ENCODE measurements around the gene CDH12. TPM values are rescaled to one million over a fixed set of nuclear protein-coding genes. Genes with fewer than 3 reads are reported as not detected.

CDH12 gene
- total RNA-seq, 1 experiment from 2014 or later = 0.98 TPM

DNA sequence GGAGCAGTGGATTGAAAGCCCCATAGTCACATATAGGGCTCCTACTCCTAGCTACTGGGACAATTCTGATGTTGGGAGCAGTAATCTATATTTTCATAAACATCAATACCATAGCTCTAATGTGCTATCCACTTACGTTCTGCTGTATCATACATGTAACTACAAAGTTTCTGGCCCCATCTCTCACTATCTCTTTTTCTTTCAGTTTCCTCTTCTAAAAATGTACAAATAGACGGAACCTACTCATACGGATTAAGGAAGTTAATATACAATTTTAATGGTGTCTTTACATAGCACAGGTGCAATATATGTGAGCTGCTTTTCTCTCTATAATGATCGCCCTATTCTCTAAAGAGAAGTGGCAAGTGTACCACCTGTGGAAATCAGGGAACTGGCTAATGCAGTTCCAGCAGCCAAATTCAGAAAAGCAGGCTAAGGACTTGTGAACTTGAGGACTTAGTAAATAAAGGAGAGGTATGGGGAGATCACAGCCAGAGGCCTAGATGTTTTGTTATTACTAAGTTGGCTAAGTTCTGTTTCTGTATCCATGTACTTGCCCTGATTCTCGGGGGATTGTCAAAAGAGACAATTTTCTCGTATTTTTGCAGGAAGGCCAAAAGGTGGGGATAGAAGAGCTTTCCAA, 1021.9 kb downstream of the CDH12 start:
- no peak for DNase-seq (ENCODE audit: low read depth)

DNA sequence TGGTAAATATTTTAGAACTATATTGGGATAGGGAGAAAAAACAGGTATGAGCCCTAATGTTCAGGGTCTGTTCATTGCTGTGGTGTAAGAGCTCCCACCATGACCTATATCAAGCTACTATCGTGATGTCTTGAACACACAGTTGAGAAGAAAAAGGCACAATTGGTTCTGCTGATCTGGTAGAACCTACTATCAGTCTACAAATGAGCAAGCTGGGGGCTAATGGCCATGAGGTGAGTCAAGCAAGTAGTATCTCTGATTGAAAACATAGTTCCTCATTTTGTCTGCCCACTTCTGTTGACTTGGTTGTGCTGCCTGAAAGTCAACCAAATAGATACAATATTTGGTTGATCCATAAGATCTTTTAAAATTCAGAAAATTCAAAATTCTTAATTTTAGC, 1026.3 kb downstream of the CDH12 start:
- DNase-seq (ENCODE audit: low read depth) = no peak

DNA sequence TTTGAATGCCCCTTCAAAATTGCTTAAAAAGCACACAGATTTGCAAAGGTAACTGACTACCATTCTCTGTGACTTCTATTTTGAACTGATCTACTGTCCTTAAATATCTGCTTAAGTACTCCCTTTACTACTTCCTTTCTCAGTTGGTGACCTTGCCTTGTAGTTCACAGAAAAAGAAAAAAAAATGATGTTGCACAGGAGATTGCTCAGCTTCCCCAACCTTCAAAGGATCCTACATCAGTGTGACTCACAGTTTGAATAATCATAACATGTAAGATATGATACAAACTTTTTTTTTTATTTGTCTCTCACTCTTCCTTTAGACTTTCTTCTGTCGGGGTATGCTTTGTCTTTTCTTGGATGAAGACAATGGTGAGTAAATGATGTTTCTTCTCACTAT, 1029.6 kb downstream of the CDH12 start:
- peak; percentile 86 for DNase-seq (ENCODE audit: low read depth)

DNA sequence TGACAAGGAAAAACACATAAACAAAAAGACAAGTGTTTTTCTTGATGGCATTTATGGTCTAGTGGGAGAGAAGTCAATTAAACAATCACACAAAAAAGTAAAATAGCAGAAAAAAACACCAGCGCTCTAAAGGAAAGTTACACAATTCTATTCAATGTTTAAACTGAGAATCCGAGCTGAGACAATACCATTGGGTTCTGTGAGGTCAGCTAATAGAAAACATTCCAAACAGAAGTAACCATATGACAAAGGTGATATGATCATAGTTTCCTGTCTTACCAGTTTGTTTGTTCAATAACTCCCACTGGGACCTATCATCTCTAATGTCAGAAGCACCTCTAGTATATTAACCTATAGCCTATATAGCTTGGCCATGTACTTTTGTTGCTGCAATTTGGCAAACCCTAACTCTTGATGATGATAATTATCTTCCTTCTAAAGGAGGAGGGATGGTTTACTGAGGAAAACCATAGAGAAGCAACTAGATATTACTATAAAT, 1030.0 kb downstream of the CDH12 start:
- no peak for DNase-seq (ENCODE audit: low read depth)

DNA sequence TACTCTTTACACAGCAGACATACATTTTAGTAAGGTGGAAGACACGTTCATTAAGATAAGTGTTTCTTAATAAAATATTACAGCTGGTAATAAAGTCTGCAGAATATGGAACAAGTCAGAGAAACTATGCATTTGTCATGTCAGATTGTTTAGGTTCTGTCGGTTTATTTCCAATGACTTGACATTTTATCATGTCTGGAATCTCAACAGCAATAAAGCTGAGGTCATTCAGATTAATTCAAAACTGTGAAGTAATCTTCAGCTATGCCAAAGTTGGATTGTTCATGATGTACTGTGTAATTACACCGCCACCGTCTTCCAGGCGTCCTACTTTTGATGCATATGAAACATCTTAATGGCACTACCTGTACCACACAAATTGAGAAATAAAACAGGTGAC, 1032.6 kb downstream of the CDH12 start:
- no peak for DNase-seq (ENCODE audit: low read depth)

DNA sequence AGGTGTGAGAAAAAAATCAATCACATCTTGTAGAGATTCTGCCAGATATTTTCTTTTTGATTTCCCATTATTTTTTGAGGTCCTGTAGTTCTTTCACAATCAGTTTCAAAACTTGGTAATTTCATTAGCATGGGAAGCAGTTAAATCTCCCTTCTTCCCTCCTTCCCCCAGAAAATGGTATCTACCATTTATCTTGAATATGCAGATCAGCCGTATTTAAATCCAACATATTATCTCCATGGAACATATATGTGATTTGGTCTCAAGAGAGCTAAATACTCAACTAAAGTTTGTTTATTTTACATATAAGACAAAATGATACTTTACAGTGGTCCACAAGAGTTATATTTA, 1034.8 kb downstream of the CDH12 start:
- DNase-seq (ENCODE audit: low read depth) = no peak

DNA sequence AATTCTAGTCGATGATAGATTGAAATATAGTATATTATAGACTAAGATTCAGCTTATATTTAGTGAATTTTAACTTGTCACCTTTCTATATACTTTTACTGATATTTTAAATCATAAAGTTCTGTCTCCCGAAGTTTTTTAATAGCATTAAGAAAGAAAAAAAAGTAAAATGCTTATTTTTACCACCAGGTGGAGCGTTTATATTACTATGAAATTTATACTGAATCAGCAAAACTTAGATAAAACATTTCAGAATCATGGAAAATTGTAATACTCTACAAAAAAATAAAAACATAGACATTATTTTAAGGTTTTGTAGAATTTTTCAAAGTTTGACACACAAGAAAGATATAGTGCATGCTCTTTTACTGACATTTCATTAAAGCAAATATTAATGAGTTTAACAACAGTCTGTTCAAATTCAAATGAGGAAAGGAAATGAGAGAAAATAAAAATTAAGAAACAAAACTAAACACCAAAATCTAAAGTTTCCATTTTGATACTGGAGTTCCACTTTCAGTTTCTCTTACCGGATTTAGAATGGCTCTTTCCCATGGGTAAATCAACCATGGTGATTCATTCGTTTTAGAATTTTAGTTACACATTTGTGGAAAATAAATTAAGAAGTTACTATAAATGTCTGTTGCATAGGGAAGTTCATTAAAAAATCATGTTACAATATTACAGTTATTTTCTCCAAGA, 1035.3 kb downstream of the CDH12 start:
- peak; percentile 15 for DNase-seq (ENCODE audit: low read depth)

DNA sequence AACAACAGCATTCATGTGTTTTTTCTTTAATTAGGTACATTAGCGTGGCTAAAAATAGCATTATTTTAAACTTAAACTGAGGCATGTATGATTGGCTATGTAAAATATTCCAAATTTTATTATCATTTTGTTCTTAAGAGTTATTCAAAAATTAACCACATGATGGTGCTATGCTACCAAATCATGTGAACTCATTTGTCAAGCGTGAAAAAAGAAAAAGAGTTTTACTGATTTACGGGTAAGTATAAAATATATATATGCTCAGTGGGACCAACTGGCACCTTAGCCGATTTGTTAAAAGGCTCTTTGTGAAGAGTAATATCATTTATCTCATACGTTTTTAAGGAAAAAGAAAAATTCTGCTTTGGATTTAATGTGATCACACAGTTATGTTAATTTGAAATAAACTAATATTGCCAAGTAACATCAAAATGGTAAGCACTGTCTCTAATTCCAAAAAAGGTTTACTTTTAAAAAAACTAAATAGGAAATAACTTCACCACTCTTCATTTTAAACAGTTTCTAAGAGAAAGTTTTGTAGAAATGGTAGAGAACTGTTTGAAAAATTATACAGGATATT, 1042.3 kb downstream of the CDH12 start:
- DNase-seq (ENCODE audit: low read depth) = no peak

DNA sequence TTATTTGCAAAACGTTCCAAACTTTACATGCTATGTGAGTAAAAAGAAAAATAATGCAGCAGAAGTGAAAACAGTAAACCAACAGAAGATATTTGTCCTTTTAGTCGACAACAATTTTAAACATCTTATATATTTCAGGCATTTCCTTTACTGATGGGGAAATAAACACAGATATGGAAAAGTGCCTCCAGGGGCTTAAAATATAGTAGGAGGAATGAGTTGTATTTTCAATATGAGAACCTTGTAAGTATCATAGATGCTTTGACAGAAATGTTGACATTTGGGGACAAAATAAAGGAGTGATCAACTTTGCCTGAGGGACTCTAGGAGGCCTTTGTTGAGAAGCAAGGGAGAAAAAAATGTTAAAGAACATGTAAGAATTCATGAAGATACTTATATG, 1043.5 kb downstream of the CDH12 start:
- no peak for DNase-seq (ENCODE audit: low read depth)

DNA sequence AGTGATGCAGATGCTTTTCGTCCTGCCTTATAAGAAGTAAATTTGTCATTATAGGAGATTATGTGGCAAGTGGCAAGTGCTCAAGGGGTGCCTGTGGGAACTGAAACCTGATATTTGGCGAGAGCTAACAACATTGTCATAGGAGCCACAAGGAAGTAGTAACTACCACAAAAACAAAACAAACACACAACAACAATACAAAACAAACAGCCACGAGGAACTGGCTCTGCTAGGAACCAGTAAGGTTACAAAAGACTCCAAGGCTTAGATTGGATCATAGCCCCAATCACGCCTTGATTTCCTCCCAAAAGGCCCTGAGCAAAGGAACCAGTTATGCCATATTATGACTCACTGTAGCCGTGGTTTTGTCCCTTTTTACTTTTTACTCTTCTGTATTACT, 1045.2 kb downstream of the CDH12 start:
- DNase-seq (ENCODE audit: low read depth) = peak; percentile 38

DNA sequence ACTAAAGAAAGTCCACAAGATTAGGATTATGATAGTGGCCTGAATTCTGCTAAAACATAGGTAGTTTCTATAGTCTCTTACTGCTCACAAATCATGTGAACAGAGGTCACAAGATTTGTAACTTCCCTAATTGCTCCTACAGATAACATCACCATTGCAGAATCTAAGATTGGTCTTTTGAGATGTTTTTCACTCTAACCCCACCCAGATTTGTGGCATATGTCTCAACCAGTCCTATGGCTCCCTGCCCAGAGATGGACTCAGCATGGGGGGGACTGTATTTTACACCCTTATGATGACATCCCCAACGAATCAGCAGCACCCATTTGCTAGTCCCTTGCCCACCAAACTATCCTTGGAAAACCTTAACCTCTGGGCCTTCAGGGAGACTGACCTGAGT, 1046.2 kb downstream of the CDH12 start:
- DNase-seq (ENCODE audit: low read depth) = peak; percentile 82

DNA sequence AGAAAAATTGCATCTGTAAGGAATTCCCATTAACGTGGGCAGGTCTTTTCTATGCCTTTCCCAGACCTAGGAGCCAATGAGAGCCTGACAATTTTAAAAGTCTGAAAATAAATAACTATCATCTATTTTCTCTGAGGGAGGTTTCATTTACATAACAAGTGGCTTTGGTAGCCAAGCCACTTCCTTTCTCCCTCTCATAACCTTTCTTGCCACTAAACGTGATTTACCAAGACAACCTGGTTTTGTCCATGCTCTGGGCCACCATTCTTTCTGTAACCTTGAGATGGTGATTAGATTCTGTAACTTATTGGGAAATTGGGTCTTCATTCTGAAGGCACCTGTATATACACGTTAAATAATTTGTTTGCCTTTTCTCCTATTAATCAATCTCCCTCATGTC, 1046.9 kb downstream of the CDH12 start:
- DNase-seq (ENCODE audit: low read depth) = no peak

DNA sequence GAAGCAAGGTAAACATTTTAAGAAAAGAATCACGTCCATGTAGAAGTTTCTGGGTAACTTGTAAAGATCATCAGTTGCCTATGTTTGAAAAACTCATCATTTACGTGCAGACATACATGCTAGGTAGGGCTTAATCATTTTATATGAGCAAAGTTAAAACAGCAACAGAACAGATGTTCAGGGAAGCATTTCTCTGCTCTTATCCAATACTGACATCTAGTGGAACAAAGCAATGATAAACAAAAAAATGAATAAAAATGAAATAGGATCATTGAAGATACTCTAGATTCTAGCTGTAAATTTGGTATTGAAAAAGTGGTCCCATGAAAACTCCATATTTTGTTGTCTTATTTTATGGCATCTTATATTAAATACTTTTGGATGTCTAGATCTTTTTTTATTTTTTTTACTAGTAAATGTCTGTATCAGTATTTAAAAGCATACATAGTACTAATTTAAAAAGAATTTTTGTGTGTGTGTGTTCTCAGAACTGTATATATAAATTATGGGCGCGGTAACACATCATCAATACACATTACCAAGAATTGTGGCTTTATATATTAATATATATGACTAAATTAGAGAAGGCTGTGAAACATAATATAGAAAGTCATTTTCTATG, 1050.2 kb downstream of the CDH12 start:
- DNase-seq (ENCODE audit: low read depth) = peak; percentile 38

DNA sequence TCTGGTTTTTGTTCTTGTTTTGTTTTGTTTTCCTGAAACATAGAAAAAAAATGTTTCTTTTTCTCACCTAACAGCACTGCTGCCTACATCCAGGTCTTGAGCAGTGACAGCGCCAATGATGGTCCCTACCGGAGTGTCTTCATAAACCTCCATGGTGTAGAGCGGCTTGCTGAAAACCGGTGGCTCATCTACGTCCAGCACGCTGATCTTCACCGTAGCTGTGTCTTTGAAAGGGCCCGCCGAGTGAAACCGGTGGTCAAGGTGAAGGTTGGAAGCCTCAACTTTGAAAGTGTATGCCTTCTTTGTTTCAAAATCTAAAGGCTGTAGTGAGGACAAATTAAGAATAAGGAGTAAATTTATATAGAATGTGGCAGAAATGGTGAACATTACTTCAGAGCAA, 1051.0 kb downstream of the CDH12 start:
- DNase-seq (ENCODE audit: low read depth) = no peak

DNA sequence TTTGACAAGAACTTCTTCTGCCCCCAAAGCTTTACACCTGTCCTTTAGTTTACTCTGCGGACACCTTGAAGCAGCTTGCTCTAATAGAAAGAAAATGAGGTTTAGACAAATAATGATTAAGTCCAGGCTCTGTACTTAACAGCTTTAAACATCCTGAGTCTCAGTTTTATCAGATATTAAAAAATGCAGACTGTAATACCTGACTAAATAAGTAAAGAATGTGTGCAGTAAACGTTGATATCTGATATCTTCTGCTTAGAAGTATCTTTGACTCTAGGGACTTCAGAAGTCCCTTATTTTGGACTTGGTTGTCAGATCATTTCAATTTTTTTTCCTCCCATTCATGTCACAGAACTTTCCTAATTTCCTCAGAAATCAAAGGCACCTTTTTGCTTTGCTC, 1060.4 kb downstream of the CDH12 start:
- no peak for DNase-seq (ENCODE audit: low read depth)

DNA sequence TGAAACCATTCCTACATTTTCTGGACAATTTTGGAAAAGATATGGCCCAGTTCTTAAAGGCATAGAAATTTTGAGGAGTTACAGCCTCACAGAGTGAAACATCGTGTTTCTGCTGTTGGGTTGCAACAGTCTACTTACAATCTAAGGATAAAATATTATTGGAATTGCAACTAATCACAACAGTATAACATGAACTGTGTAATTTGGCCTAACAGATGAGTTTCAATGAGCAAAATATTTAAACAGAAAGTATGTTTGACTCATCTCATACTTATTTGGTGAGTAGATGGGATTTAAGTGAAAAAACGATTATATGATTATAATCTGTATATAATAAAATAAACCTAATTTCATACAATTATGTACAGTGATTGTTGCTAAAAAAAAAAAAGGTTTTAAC, 1061.8 kb downstream of the CDH12 start:
- no peak for DNase-seq (ENCODE audit: low read depth)

DNA sequence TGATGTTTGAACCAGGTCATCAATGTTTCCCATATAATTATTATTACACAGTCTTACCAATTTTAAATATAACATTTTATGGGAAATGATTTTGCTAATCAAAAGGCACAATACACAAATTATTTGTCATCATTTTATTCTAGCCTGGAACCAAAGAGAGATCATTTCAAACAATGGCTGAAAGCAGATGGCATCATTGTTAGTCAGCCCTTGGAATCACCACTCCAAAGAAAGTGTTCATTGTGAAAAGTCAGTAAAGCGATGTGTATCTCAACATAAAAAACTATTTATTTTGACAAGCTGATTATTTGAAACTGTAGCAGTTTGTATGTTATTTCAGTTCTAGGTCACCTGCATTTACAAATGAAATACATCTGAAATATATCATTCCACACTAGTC, 1068.7 kb downstream of the CDH12 start:
- no peak for DNase-seq (ENCODE audit: low read depth)

DNA sequence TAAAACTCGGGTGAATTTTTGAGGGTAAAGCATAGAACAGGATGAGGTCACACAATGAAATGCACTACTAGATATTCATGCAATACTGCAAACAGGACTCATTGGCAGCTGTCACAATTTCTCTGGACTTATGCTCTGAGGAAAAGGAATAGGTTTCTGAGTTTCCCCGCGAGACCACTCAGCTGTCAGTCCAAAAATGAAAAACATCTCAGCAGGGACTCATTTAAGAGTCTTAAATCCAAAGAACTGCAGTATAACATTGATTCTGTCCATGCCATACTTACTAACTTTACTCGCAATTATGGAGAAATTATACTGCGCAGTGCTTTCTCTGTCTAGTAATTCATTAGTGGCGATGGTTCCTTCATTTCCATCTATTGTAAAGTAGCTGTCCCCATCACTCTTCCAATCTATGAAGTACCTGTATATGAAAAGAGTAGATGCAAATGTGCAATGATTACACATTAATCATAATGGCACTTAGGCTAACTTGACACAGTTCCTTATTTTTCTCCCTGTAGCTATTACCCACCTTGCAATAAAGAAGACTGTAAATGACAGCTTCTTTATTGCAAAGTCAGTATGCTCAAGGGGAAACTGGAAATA, 1070.0 kb downstream of the CDH12 start:
- no peak for DNase-seq (ENCODE audit: low read depth)

DNA sequence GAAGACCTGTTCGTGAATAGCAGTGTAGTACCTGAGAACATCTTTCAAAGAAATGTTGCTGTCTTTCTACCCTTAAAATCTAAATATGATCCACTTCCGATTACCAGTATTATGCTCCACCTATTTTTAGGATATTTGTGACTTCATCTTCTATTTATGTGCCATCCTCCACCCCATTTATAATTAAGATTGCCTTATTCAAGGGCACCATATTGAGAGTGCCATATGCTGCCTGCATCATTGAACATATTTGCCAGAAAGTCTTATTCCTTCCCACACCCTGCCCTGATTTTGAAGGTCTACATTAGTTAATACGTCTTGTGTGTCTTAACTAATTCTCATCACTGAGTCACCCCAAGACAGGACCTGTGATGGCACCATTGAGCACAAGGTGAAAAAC, 1076.7 kb downstream of the CDH12 start:
- no peak for DNase-seq (ENCODE audit: low read depth)

DNA sequence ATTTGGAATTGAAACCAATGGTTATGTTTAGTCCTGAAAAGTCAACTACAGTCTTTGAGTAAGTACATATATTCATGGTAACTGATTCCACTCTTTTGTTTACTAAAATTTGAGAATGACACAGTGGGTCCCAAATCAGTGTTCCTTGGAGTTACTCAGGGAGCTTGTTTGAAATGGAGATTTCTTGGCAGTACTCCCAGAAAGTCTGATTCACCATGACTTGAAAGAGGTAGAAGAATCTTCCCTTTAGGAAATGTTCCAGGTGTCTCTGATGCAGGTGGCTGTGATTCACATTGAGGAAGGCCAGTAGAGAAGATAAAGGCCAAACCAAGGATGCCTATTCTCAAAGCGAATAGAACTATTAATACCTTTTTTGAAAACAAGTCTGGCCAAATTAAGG, 1078.3 kb downstream of the CDH12 start:
- DNase-seq (ENCODE audit: low read depth) = peak; percentile 82

DNA sequence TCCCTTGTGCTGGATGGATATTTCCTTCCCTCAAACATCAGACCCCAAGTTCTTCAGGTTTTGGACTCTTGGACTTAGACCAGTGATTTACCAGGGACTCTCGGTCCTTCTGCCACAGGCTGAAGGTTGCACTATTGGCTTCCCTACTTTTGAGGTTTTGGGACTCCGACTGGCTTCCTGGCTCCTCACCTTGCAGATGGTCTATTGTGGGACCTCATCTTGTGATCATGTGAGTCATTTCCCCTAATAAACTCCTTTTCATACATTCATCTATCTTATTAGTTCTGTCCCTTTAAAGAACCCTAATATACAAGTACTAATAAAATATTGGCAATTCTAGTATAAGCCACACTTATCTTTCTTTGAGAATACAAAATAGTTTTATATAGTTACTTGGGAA, 1078.9 kb downstream of the CDH12 start:
- DNase-seq (ENCODE audit: low read depth) = peak; percentile 26

DNA sequence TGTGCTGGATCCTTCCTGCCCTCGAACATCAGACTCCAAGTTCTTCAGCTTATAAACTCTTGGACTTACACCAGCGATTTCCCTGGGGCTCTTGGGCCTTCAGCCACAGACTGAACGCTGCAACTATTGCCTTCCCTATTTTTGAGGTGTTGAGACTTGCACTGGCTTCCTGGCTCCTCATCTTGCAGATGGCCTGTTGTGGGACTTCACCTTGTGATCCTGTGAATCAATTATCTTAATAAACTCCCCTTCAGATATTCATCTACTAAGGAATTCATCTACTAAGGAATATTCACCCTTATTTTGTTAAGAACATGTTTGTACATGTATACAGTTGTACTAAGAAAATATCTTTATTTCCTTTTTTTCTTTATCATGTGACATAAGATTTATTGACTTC, 1079.7 kb downstream of the CDH12 start:
- no peak for DNase-seq (ENCODE audit: low read depth)
